NCI-H146 treated with DMSO at 0.1 percent for 48 hours (cell line): ENCODE measurements around the gene SRPK2.
"Not testable (repeated sequence)": the region's sequence is repeated elsewhere in the genome, so short reads cannot be mapped to it uniquely, and the experiment has no call there.

Experiments
- DNase-seq: peaks from one replicate; lab custom pipeline; 2025; ENCODE audit not compliant: unreplicated experiment; lab: John Stamatoyannopoulos, UW

SRPK2 gene

DNA sequence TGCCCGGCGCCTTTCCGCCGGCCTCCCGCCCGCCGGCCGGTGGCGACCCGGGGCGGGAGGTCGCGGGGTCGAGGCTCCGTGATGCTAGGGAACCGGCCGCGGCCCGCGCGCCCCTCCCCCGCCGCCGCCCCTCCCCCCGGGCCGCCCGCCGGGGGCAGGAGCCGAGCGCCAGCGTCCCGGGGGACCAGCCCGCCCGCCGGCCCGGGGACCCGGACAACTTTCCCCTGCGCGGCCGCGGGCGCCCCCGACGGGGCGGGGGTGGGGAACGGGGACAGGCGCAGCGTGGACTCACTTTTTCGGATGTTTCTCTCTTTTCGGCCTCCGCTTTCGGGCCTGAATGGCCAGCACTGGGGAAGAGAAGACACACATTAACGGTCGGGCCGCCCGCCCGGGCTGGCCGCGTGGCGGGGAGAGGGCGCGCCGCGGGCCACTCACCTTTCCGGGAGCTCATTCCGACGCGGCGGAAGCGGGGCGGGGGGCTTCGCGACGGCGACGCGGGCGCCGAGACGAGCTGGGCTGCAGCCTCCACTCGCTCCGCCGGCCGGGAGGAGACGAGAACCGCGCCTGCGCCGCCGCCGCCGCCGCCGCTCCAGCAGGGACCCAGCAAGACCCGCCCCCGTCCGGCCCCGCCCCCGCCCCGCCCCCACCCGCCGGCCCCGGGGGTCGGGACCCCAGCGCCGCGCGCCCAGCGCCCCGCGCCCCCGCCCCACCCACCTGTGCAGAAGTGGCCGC is at the start of gene SRPK2:
Gene SRPK2 (minus strand): TSS at position 566 of the 732 bp plus-strand sequence.
- peak; percentile 8 for DNase-seq

DNA sequence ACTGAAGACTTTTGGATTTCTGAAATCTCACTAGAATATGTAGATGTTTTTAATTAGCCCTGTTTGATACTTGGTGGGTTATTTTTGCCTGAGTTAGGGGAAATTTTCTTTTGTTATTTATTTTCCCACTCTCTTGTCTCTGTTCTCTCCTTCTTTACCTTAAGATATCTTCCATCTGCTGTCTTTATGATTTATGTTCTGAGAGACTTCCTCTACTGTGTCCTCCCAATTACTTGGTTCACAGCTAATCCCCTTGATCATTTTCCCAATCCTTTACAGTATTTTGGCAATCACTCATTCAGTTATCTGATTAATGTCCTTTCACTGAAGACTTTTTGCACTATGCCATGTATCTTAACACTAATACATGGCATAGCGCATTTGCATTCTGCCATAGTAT is 49.5 kb upstream of the SRPK2 start:
- DNase-seq = no peak

- DNase-seq = not testable (repeated sequence)
These were observed 48.6 kb upstream of the SRPK2 start for GRCh38 chr7:105437356-105437755.

- DNase-seq = peak; percentile 31
These were observed 41.3 kb upstream of the SRPK2 start for GRCh38 chr7:105429746-105430612.

DNA sequence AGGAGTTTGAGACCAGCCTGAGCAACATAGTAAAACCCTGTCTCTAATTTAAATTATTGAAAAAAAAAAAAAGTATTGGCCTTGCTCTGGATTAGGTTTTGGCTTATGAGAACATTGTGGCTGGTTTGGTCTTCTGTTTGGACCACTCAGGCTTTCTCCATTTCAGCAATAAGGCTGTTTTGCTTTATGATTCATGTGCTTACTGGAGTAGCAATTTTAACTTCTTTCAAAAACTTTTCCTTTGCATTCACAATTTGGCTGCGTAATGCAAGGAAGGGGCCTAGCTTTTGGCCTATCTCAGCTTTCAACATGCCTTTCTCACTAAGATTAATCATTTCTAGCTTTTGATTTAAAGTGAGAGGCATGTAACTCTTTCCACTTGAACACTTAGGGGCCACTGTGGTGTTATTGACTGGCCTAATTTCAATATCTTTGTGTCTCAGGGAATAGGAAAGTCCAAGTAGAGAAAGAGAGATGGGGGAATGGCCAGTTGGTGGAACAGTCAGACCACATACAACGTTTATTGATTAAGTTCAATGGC is 38.0 kb upstream of the SRPK2 start:
- DNase-seq = no peak

GRCh38 chr7:105423987-105424386 is 35.3 kb upstream of the SRPK2 start:
- DNase-seq = no peak

GRCh38 chr7:105413887-105414437 is 25.2 kb upstream of the SRPK2 start:
- no peak for DNase-seq

DNA sequence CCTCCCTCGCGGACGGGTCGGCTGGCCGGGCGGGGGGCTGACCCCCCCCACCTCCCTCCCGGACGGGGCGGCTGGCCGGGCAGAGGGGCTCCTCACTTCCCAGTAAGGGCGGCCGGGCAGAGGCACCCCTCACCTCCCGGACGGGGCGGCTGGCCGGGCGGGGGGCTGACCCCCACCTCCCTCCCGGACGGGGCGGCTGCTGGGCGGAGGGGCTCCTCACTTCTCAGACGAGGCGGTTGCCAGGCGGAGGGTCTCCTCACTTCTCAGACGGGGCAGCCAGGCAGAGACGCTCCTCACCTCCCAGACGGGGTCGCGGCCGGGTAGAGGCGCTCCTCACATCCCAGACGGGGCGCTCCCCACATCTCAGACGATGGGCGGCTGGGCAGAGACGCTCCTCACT is 22.1 kb upstream of the SRPK2 start:
- DNase-seq = not testable (repeated sequence)

DNA sequence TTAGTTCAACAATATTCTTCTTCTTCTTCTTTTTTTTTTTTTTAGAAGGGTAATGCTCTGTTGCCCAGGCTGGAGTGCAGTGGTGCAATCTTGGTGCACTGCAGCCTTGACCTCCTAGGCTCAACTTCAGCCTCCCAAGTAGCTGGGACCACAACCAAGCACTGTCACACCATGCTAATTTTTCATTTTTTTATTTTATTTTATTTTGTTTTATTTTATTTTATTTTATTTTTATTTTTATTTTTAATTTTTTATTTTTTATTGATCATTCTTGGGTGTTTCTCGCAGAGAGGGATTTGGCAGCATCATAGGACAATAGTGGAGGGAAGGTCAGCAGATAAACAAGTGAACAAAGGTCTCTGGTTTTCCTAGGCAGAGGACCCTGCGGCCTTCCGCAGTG is 21.1 kb upstream of the SRPK2 start:
- DNase-seq = not testable (repeated sequence)

DNA sequence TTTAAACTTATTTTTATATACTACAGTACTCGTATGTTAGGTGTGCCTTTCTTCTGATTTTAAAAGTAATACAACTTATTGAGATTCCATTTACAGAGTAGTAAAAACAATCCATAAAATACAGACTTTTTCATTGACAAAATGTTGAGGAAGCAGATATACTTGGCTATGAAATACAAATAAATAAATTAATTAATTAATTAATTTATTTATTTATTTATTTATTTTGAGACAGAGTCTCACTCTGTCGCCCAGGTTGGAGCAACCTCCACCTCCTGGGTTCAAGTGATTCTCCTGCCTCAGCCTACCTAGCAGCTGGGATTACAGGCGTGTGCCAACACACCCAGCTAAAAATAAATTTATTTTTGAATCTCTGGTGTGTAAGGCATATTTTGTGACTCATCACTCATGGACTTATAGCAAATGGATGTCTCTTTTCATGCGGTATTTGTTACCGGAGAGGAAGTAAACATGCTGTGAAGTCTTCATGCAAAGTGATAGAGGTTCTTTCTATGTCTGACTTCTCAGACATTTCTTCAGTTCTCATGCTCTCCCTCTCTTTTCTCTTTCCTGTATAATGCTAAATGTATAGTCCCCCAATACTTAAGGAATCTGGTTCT is 20.2 kb upstream of the SRPK2 start:
- DNase-seq = no peak

- no peak for DNase-seq
These were observed 14.4 kb upstream of the SRPK2 start for GRCh38 chr7:105403128-105403527.

- no peak for DNase-seq
These were observed 13.7 kb upstream of the SRPK2 start for GRCh38 chr7:105402221-105403095.

GRCh38 chr7:105399043-105399725 is 10.5 kb upstream of the SRPK2 start:
- no peak for DNase-seq

DNA sequence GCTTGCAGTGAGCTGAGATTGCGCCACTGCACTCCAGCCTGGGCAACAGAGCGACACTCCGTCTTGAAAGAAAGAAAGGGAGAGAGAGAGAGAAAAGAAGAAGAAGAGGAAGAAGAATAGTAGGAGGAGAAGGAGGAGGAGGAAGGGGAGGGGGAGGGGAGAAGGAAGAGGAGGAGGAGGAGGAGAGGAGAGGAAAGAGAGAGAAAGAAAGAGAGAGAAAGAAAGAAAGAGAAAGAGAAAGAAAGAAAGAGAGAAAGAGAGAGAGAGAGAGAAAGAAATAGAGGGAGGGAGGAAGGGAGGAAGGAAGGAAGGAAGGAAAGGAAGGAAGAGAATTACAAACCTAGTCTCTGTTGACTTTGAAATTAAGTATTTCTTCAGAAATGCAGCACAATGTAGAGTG is 7.8 kb upstream of the SRPK2 start:
- DNase-seq = no peak

- DNase-seq = no peak
These were observed 2.7 kb upstream of the SRPK2 start for GRCh38 chr7:105391429-105391828.

DNA sequence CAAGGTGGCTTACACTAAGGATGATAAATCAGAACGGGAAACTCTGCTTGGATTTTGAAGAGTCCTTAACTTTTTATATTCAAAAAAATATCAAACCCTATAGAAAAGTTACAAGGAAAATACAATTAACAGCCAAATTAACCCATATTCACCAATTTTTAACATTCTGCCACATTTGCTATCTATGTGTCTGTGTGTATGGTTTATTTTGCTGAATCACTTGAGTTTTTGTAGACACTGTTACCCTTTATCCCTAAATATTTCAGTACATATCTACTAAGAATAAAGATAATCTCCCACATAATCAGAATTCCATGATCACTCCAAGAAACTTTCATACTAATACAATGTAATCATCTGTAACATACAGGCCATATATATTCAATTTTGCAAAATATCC is 1.2 kb upstream of the SRPK2 start:
- DNase-seq = no peak

DNA sequence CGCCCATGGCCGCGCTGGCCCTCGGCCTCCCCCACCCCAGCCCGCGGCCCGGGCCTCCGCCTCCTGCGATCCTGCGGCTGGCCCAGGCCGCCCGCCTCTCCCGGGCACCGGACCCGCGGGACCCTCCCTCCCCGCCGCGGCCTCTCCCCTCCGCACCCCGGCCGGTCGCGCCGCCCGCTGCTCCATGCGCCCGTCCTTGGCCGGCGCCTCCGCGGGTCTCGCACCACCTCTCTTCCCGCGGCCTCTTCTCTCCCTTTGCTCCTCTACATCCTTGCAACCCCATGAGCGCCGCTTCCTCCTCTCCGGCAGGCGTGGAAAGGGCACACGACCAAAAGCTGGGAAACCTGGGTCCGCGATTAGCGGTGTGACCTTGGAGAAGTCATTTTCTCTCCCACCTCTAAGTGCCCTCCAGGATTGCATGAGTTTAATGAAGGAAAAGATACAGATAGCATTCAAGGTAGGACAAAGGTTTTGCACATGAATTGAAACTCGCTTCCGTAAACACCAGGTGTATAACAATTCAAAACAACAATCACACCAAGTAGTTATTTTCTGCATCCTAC is 448 bp upstream of the SRPK2 start:
- peak; percentile 22 for DNase-seq

GRCh38 chr7:105387508-105388355 is 989 bp downstream of the SRPK2 start:
- no peak for DNase-seq
